GM12801 (cell line): ENCODE results near the gene RBP4.

Source experiments
- CTCF ChIP-seq: IDR thresholded peaks from one replicate; pipeline ENCODE4 v1.5.1; 2011; ENCODE audit warnings: control low read depth; ENCODE audit not compliant: insufficient read length; ENCODE audit errors: extremely low read depth

The RBP4 gene

GRCh38 chr10:93548376-93549071, 52.5 kb downstream of the RBP4 start:
- TF ChIP-seq CTCF: no peak

DNA sequence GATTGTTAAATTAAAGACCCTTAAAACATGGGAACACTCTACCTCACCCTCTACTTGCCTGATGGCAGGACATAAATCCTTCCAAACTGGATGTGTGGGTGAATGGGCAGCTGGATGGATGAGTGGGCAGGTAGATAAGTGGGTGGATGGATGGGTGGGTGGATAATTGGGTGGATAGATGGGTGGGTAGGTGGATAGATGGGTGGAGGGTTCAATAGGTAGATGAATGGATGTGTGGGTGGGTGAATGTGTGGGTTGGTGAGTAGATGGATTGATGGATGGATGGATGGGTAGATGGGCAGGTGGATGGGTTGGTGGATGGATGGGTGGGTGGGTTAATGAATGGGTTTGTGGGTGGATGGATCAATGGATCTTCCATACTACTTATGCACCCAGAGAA, 53.5 kb downstream of the RBP4 start:
- TF ChIP-seq CTCF: no peak

DNA sequence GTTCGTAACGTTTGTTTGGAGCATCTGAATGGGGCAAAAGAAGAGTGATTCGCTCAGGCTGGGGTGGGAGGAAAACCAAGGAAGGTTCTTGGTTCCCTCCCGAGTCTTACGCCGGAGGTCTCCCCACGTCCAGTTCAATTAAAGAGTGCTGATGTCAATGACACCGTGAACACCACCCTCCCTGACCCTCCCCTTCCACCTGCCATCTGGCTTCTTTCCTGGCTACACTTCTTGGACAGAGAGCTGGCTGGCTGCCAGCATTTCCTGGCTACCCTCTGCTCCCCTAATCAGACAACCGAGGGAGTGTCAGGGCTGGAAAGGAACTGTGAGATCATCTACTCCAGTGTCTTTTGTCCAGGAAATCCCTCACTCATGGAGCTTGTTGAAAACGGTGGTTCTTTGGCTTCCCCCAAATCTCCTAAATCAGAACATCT, 58.7 kb downstream of the RBP4 start:
- no peak for TF ChIP-seq CTCF
